Neural crest cell (in vitro differentiated cells): Measurements from ENCODE around the gene PRR12. TPM values are rescaled to one million over a fixed set of nuclear protein-coding genes. Genes with fewer than 3 reads are reported as not detected.

ENCODE experiments used
- DNase-seq: peaks from one replicate; pipeline ENCODE4 v3.0.0; 2021; ENCODE audit warnings: low read depth, mixed read lengths, low spot score
- H3K27ac Mint-ChIP-seq: one replicate; pipeline ENCODE4 v1.8.0; 2021; ENCODE audit warnings: mild to moderate bottlenecking, mixed read lengths; ENCODE audit not compliant: unreplicated experiment
- H3K27me3 Mint-ChIP-seq: 2 replicates; pipeline ENCODE4 v1.8.0; 2021; ENCODE audit warnings: low read depth, mild to moderate bottlenecking, mixed read lengths
- H3K36me3 Mint-ChIP-seq: 2 replicates; pipeline ENCODE4 v1.8.0; 2021; ENCODE audit warnings: low read depth, mild to moderate bottlenecking, mixed read lengths
- H3K4me1 Mint-ChIP-seq: 2 replicates; pipeline ENCODE4 v1.8.0; 2021; ENCODE audit warnings: mixed read lengths
- H3K4me3 Mint-ChIP-seq: one replicate; pipeline ENCODE4 v1.8.0; 2021; ENCODE audit warnings: mild to moderate bottlenecking, mixed read lengths
- H3K9me3 Mint-ChIP-seq: 2 replicates; pipeline ENCODE4 v1.8.0; 2021; ENCODE audit warnings: mixed read lengths
- CTCF ChIP-seq: fragments of 200-600 bp; sonication (generic); conservative IDR thresholded peaks from 2 replicates; pipeline ENCODE4 v1.5.0; 2021; ENCODE audit warnings: antibody characterized with exemption, mild to moderate bottlenecking
- total RNA-seq: library from RNA; stranded (reverse); gene quantifications from 2 replicates; pipeline ENCODE4 v1.2.1, GENCODE V29; 2021

Gene PRR12
- total RNA-seq, 1 donor from 2014 or later = 51.7 TPM

GRCh38 chr19:49605605-49606004 is 14.6 kb downstream of the PRR12 start:
- no peak overlapping the region for H3K27ac Mint-ChIP-seq
- H3K9me3 Mint-ChIP-seq = no peaks in the 10 kb centered on the region
- H3K4me3 Mint-ChIP-seq = no peak overlapping the region
- H3K36me3 Mint-ChIP-seq = peaks cover 12% of the 10 kb centered on the region
- TF ChIP-seq CTCF = no peak
- no peak for DNase-seq
- no peaks in the 10 kb centered on the region for H3K27me3 Mint-ChIP-seq
- H3K4me1 Mint-ChIP-seq = no peaks in the 10 kb centered on the region

- TF ChIP-seq CTCF = no peak
- no peak overlapping the region for H3K27ac Mint-ChIP-seq
- no peak for DNase-seq
- peaks cover 3% of the 10 kb centered on the region for H3K4me1 Mint-ChIP-seq
- H3K9me3 Mint-ChIP-seq = no peaks in the 10 kb centered on the region
- H3K36me3 Mint-ChIP-seq = no peaks in the 10 kb centered on the region
- no peaks in the 10 kb centered on the region for H3K27me3 Mint-ChIP-seq
- H3K4me3 Mint-ChIP-seq = no peak overlapping the region
Observed at GRCh38 chr19:49609499-49610092, 18.6 kb downstream of the PRR12 start.

DNA sequence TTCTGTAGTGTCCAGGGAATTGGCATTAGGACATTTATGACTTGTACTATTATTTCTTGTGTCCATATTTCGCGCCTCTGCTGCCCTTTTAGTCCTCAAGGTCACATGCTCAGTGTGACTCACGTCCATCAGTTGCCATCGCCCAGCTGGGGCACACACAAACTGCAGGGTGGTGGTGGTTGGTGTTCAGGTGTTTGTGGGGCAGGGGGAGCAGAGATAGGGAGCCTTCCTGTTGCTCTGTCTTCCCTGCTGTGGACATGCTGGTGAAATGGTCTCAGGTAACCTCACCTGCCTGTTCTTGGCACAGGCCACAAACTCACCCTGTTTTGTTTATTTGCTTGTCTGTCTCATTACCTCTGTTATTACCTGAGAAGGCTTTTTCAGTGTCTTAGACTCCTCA is 22.4 kb downstream of the PRR12 start:
- H3K4me3 Mint-ChIP-seq = no peak overlapping the region
- no peak overlapping the region for H3K27ac Mint-ChIP-seq
- H3K27me3 Mint-ChIP-seq = no peaks in the 10 kb centered on the region
- peaks cover 3% of the 10 kb centered on the region for H3K36me3 Mint-ChIP-seq
- H3K9me3 Mint-ChIP-seq = no peaks in the 10 kb centered on the region
- TF ChIP-seq CTCF = no peak
- H3K4me1 Mint-ChIP-seq = peaks cover 3% of the 10 kb centered on the region
- DNase-seq = no peak

DNA sequence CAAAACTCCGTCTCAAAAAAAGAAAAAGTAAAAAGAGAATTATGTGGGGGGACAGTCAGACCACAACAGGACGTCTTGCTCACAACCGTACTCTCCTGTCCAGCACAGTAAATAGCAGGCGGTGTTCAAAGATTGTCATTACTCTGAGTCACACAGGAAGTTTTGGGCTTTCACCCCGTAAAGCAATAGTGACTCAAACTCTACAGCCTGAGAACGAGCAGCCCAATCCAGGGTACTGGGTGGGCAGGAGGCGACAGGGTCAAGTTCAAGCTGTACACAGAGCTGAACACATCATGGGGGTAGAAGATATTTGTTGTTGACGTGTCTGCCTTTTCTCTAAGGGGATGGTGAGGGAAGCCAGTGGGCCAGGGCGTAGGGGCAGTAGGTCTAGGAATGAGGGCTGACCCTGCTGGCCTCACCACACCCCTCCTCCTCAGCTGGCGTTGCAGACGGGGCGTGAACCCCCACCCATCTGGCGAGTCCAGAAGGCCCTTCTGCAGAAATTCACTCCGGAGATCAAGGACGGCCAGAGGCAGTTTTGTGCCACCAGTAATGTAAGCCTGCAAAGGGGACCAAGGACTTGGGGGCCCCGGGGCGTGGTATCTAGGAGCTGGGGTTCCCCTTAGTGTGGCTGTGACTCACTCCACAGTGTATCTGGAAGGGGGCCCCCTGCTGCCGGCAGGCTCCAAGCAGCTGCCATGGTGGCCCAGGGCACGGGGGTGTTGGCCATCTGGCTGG is 23.3 kb downstream of the PRR12 start:
- no peak for DNase-seq
- H3K27ac Mint-ChIP-seq = peak overlapping the region; percentile 39
- H3K27me3 Mint-ChIP-seq = no peaks in the 10 kb centered on the region
- TF ChIP-seq CTCF = no peak
- H3K4me3 Mint-ChIP-seq = no peak overlapping the region
- H3K4me1 Mint-ChIP-seq = peaks cover 3% of the 10 kb centered on the region
- H3K9me3 Mint-ChIP-seq = no peaks in the 10 kb centered on the region
- peaks cover 7% of the 10 kb centered on the region for H3K36me3 Mint-ChIP-seq

DNA sequence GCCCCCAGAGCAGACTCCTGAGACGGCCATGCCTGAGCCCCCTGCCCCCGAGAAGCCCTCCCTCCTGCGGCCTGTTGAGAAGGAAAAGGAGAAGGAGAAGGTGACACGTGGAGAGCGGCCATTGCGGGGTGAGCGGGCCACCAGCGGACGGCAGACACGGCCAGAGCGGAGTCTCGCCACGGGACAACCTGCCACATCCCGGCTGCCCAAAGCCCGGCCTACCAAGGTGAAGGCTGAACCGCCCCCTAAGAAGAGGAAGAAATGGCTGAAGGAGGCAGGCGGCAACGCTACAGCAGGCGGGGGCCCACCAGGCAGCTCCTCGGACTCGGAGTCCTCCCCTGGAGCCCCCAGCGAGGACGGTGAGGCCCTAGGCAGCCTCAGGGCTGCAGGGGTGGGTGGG is 24.9 kb downstream of the PRR12 start:
- no peak for TF ChIP-seq CTCF
- H3K4me3 Mint-ChIP-seq = no peak overlapping the region
- no peaks in the 10 kb centered on the region for H3K27me3 Mint-ChIP-seq
- H3K36me3 Mint-ChIP-seq = peaks cover 7% of the 10 kb centered on the region
- H3K4me1 Mint-ChIP-seq = peaks cover 3% of the 10 kb centered on the region
- no peaks in the 10 kb centered on the region for H3K9me3 Mint-ChIP-seq
- no peak for DNase-seq
- no peak overlapping the region for H3K27ac Mint-ChIP-seq
